Neural progenitor cell (in vitro differentiated cells): ENCODE data around the gene PSTPIP1.

ENCODE experiments used
- CTCF ChIP-seq: fragments of 200-600 bp; sonication (generic); IDR thresholded peaks from 2 replicates; pipeline ENCODE4 v1.5.1; 2017; ENCODE audit warnings: antibody characterized with exemption, mild to moderate bottlenecking
- EZH2 ChIP-seq: fragments of 200-600 bp; sonication (generic); IDR thresholded peaks from 2 replicates; pipeline ENCODE4 v1.6.1; 2017; ENCODE audit warnings: antibody characterized with exemption, mild to moderate bottlenecking, moderate library complexity
- EZH2phosphoT487 ChIP-seq: fragments of 200-600 bp; sonication (generic); IDR thresholded peaks from 2 replicates; pipeline ENCODE4 v1.6.1; 2017; ENCODE audit warnings: antibody characterized with exemption

GRCh38 chr15:77012117-77012712 lies 17.3 kb downstream of the PSTPIP1 start:
- TF ChIP-seq CTCF: no peak
- TF ChIP-seq EZH2phosphoT487: no peak
- no peak for TF ChIP-seq EZH2
